HFFc6 (cell line): ENCODE data around the gene NACAD. TPM values are rescaled to one million over a fixed set of nuclear protein-coding genes. Genes with fewer than 3 reads are reported as not detected.

Experiments used
- DNase-seq: peaks from one replicate; pipeline ENCODE4 v3.0.0-alpha.2; 2018
- H3K27ac Mint-ChIP-seq: 2 replicates; pipeline ENCODE4 v1.8.0; 2020; ENCODE audit warnings: mild to moderate bottlenecking, mixed read lengths
- H3K27me3 Mint-ChIP-seq: 2 replicates; pipeline ENCODE4 v1.8.0; 2021; ENCODE audit warnings: mild to moderate bottlenecking, moderate library complexity, mixed read lengths; ENCODE audit not compliant: insufficient read depth
- H3K36me3 Mint-ChIP-seq: 2 replicates; pipeline ENCODE4 v1.8.0; 2021; ENCODE audit warnings: low read depth, mixed read lengths
- H3K4me1 Mint-ChIP-seq: 2 replicates; pipeline ENCODE4 v1.8.0; 2020; ENCODE audit warnings: low read depth, mixed read lengths
- H3K4me3 Mint-ChIP-seq: 2 replicates; pipeline ENCODE4 v1.8.0; 2020; ENCODE audit warnings: mild to moderate bottlenecking, moderate library complexity, mixed read lengths
- H3K9me3 Mint-ChIP-seq: 2 replicates; pipeline ENCODE4 v1.8.0; 2020; ENCODE audit warnings: mild to moderate bottlenecking, mixed read lengths
- CTCF ChIP-seq: fragments of 200-600 bp; sonication (generic); IDR thresholded peaks from 2 replicates; pipeline ENCODE4 v1.5.0; 2021; ENCODE audit warnings: antibody characterized with exemption, mild to moderate bottlenecking
- total RNA-seq, 6 experiments: library from RNA; stranded (reverse); fragmentation: NEBNext Ultra II Directional; extraction: Animal tissue kit (Norgen Biotek cat#: 25700); gene quantifications; 2 replicates in 1 of 6; 3 replicates in 5 of 6; pipeline ENCODE4 v1.2.3, GENCODE V29; 2021

The NACAD gene
- total RNA-seq, 6 experiments from 2014 or later, result 5.5 to 10.5 (median 9.6) TPM

- no peak for DNase-seq
- no peaks in the 10 kb centered on the region for H3K9me3 Mint-ChIP-seq
- no peak for TF ChIP-seq CTCF
- H3K27ac Mint-ChIP-seq, result no peak overlapping the region
- H3K27me3 Mint-ChIP-seq, result no peaks in the 10 kb centered on the region
- H3K36me3 Mint-ChIP-seq, result peaks cover 19% of the 10 kb centered on the region
- H3K4me3 Mint-ChIP-seq, result no peak overlapping the region
- no peaks in the 10 kb centered on the region for H3K4me1 Mint-ChIP-seq
Measured at GRCh38 chr7:45068236-45069023, 20.3 kb downstream of the NACAD start.

- DNase-seq, result no peak
- no peaks in the 10 kb centered on the region for H3K27me3 Mint-ChIP-seq
- no peaks in the 10 kb centered on the region for H3K4me1 Mint-ChIP-seq
- H3K27ac Mint-ChIP-seq, result no peak overlapping the region
- peaks cover 12% of the 10 kb centered on the region for H3K36me3 Mint-ChIP-seq
- no peak for TF ChIP-seq CTCF
- H3K9me3 Mint-ChIP-seq, result no peaks in the 10 kb centered on the region
- H3K4me3 Mint-ChIP-seq, result no peak overlapping the region
Measured at GRCh38 chr7:45067582-45067981, 21.2 kb downstream of the NACAD start.

- H3K27me3 Mint-ChIP-seq, result no peaks in the 10 kb centered on the region
- peaks cover 6% of the 10 kb centered on the region; the same call in 1 of the 2 replicates for H3K4me1 Mint-ChIP-seq
- no peak overlapping the region for H3K4me3 Mint-ChIP-seq
- no peaks in the 10 kb centered on the region for H3K9me3 Mint-ChIP-seq
- no peak for TF ChIP-seq CTCF
- H3K36me3 Mint-ChIP-seq, result peaks cover 12% of the 10 kb centered on the region
- DNase-seq, result no peak
- no peak overlapping the region for H3K27ac Mint-ChIP-seq
Measured at GRCh38 chr7:45066409-45066808, 22.4 kb downstream of the NACAD start.

- DNase-seq, result no peak
- H3K4me1 Mint-ChIP-seq, result peaks cover 6% of the 10 kb centered on the region; the same call in 1 of the 2 replicates
- no peak overlapping the region for H3K27ac Mint-ChIP-seq
- H3K36me3 Mint-ChIP-seq, result peaks cover 12% of the 10 kb centered on the region
- TF ChIP-seq CTCF, result no peak
- H3K4me3 Mint-ChIP-seq, result no peak overlapping the region
- no peaks in the 10 kb centered on the region; the same call in 1 of the 2 replicates for H3K27me3 Mint-ChIP-seq
- H3K9me3 Mint-ChIP-seq, result no peaks in the 10 kb centered on the region
Measured at GRCh38 chr7:45065031-45065995, 23.5 kb downstream of the NACAD start.

- Mint-ChIP-seq H3K4me3 (no peak overlapping the region), H3K9me3 (no peaks in the 10 kb centered on the region), H3K27ac (no peak overlapping the region), H3K4me1 (peaks cover 6% of the 10 kb centered on the region; the same call in 1 of the 2 replicates), H3K36me3 (peaks cover 12% of the 10 kb centered on the region), H3K27me3 (no peaks in the 10 kb centered on the region; the same call in 1 of the 2 replicates)
- TF ChIP-seq CTCF, result no peak
- no peak for DNase-seq
Measured at GRCh38 chr7:45064047-45064725, 24.6 kb downstream of the NACAD start.
